Jurkat, Clone E6-1 (cell line): ENCODE measurements around the gene FSD1L.
"Not testable (repeated sequence)": the region's sequence is repeated elsewhere in the genome, so short reads cannot be mapped to it uniquely, and the experiment has no call there.

ENCODE experiments used
- DNase-seq: peaks from one replicate; pipeline ENCODE4 v3.0.0-alpha.2; 2011; ENCODE audit warnings: low read depth, low spot score
- H3K4me3 ChIP-seq: 2 replicates; pipeline ENCODE4 v1.5.1; 2011; ENCODE audit warnings: mild to moderate bottlenecking, low read length, control low read depth, moderate library complexity

Gene FSD1L

DNA sequence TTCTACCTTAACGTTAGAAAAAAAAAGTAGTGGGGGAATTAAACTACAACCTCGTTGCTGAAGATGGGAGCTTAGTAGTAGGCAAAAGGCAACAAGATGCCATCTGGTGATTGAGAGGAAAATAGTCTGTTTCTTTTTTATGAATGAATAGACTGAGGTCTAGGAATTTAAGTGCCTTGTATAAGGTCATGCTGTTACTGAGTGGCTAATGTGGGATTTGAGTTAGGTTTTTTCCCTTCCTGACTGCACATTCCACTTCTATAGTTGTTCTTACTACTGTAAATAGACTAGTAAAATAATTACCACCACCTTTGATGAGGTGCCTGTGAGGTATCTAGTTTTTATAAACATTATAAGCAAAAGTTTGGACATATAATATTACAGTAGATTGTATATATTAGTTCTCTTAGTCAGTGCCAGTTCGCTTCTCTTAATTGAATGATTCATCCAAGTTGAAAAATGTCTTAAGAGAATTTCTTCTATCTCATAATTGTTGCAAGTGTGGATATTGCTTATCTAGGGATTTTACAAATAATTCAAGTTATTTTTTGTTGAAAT is 19.1 kb downstream of the FSD1L start:
- DNase-seq, result no peak
- no peak overlapping the region for H3K4me3 ChIP-seq

DNA sequence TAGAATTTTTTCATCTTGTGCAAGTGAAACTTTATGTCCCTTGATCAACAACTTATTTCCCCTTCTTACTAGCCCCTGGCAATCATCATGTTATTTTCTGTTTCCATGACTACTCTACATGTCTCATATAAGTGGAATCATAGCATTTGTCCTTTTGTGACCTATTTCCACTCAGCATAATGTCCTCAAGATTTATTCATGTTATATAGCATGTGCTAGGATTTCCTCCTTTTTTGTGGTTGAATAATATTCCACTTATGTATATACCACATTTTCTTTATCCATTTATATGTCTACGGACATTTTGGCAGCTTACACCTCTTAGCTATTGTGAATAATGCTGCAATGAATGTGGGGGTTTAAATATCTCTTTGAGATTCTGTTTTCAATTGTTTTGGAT is 21.0 kb downstream of the FSD1L start:
- DNase-seq, result no peak
- H3K4me3 ChIP-seq, result no peak overlapping the region

DNA sequence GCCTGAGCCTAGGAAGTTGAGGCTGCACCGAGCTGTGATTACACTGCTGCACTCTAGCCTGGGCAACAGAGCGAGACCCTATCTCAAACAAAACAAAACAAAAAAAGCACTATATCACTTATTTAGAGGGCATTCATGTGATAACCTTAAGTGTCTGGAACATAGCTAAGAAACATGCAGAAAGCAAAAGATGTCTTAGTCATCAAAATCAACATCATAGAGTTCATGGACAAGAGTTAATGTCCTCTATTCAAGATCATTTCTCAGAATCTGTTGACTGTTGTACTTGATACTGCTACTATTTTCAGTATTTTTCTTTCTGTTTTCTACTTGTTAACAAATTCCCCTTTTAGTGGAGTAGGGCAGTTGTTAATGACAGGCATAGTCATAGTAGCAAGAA is 25.4 kb downstream of the FSD1L start:
- H3K4me3 ChIP-seq, result no peak overlapping the region
- DNase-seq, result no peak

DNA sequence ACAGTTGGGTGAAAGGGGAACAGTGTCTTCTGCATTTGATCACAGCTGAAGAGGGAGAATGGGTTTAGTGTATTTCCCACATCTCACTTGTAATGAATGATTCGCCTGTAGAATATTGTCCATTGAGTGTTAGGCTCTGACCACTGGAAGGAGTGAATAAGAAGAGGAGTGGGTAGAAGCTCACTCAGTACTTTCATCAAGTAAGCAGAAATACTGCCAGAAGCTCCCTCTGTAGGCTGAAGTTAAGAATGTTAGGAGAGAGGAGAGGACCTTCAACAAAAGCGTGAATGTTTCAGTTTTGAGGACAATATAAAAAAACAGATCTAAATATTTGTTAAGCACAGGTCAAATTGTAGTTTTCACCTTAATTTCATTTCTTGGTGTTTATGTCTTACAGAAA is 27.5 kb downstream of the FSD1L start:
- no peak overlapping the region for H3K4me3 ChIP-seq
- peak; percentile 8 for DNase-seq

DNA sequence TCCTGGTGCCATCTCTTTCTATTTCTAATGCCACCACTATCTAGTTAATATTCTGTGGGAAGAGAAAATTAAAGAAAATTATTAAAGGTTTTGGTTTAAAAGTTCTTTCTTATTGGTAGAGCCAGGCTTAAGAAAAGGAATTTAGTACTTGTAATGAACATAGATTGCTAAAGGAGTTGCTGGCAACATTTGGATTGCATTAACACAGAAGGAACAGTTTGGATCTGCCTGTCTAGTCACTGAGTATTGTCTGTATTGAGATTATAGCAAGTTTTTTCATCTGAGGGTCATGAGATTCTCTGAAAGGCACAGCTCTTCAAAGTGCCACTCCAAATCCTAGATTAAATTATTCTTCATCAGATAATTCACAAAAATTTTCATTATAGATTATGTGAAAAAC is 32.0 kb downstream of the FSD1L start:
- H3K4me3 ChIP-seq, result no peak overlapping the region
- no peak for DNase-seq

DNA sequence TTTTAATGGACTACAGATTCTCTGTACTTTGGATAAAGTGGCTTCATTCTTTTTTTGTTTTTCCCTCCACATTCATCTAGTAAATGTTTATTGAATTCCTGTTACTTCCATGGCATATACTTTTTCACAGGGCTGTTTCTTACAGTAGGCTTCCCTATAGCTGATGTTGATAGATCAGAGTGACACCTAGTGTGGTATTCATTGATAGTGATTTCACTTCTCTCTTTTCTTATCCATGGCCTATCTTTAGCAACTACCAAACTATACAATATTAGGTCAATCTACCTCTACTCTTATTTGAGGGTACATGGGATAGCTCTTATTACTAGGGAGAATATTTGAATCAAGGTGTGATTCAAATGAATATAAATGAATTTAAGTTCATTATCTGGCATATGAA is 35.8 kb downstream of the FSD1L start:
- no peak for DNase-seq
- H3K4me3 ChIP-seq, result no peak overlapping the region

DNA sequence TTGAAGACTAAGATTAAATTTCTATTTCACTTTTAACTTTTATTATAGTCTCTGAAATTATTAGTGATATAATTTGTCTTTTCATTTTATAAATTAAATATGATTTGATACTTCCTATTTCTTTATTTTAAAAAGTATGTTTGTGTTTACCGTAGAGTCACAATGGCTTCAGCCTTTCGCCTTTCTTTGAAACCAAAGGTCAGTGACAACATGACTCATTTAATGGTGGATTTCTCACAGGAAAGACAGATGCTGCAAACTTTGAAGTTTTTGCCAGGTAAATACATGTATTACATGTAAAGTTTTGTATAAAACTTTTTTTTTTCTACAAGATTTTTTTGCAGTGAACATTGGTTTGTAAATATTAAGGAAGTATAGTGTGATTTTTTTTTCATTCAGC is 36.4 kb downstream of the FSD1L start:
- DNase-seq, result no peak

DNA sequence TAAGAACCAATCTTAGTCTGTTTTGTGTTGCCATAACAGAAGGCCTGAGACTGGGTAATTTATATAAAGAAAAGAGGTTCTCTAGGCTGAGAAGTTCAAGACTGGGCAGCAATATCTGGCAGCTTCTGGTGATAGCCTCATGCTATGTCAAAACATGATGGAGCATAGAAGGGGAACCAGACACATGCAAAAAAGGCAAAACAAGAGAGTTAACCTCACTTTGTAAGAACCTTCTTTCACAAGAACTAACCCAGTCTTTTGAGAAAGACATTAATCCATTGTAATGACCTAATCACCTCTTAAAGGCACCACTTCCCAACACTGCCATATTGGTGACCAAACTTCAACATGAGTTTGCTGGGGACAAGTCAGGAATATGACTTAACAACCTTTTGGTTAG is 37.3 kb downstream of the FSD1L start:
- no peak for DNase-seq
- H3K4me3 ChIP-seq, result no peak overlapping the region

More for the DNA sequence above, 36.4 kb downstream of the FSD1L start:
- no peak overlapping the region for H3K4me3 ChIP-seq

DNA sequence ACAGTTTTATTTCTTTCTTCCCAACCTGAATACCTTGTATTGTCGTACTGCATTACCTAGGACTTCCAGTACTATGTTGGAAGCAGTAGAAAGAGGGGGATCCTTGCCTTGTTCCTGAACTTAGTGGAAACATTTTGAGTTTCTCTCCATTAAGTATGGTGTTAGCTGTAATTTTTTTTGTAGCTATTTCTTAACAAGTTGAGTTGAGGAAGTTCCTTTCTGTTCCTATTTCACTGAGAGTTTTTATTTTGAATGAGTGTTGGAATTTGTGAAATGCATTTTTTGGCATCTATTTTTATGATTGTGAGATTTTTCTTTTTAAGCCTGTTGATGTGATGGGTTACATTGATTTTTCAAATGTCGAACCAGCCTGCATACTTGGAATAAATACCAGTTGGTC is 49.0 kb downstream of the FSD1L start:
- H3K4me3 ChIP-seq, result no peak overlapping the region
- no peak for DNase-seq

DNA sequence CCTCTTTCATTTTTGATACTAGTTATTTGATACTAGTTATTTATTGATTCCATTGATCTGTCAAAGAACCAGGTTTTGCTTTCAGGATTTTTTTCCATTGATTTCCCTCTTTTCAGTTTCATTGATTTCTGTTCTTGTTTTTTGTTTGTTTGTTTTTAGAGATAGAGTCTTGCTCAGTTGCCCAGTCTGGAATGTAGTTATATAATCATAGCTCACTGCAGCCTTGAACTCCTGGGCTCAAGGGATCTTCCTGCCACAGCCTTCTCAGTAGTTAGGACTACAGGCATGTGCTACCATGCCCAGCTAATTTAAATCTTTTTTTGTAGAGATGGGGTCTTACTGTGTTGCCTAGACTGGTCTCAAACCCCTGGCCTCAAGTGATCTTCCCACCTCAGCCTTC is 49.9 kb downstream of the FSD1L start:
- no peak for DNase-seq
- H3K4me3 ChIP-seq, result no peak overlapping the region

DNA sequence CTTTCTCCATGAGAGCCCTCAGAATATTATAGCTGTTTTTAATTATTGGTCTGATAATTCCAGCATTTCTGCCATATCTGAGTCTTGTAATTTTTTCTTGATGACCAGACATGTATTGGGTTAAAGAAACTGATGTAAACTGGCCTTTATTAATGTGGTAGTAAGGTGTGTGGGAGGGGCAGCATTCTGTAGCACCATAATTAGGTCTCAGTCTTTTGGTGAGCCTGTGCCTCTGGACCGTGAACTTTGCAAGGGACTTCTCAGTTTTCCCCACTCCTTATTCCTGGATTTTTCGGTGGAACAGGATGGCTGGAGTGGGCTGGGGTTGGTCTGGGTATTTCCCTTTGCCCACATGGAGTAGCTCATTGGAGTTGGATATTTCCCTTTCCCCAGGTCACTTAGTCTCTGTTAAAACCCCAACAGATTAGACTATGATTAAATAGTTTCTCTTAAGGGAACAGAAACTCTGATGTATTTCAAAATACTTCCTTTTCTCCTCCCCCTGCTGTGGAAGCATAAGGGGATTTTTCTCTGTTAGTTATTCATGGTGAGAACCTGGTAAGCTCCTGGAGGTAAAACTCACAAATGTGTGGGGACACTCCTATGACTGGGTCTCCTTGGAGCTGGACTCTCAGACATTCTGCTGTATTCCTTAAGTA is 52.4 kb downstream of the FSD1L start:
- H3K4me3 ChIP-seq, result no peak overlapping the region
- DNase-seq, result no peak

DNA sequence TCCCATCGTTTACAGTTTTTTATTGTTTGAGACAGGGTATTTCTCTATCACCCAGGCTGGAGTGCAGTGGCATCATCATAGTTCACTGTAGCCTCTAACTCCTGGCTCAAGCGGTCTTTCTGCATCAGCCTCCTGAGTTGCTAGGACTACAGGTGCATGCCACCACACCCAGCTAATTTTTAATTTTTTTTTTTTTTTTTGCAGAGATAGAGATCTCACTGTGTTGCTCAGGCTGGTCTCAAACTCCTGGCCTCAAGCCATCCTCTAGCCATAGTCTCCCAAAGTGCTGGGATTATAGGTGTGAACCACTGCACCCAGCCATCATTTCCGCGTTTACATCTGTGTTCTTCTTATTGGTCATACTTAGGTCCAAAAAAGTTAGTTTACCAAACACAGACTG is 53.6 kb downstream of the FSD1L start:
- DNase-seq, result no peak
- no peak overlapping the region for H3K4me3 ChIP-seq

DNA sequence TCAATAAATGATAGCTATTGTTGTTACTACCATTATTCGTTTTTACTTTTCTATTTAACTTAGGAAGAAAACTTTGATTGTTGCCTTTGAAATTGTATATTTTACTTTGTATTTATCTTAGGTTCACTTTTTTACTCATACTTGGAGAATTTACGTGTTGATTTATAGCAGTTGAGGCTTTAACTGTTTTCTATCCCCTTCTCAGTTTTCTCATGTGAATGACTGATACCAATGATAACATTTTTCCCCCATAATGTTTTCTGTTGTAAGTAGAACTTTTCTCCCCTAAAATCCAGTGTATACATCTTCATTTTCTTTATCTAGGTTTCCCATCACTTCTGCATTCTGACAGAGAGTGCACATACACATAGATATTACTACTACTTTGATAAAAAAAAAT is 54.4 kb downstream of the FSD1L start:
- no peak overlapping the region for H3K4me3 ChIP-seq
- DNase-seq, result no peak

DNA sequence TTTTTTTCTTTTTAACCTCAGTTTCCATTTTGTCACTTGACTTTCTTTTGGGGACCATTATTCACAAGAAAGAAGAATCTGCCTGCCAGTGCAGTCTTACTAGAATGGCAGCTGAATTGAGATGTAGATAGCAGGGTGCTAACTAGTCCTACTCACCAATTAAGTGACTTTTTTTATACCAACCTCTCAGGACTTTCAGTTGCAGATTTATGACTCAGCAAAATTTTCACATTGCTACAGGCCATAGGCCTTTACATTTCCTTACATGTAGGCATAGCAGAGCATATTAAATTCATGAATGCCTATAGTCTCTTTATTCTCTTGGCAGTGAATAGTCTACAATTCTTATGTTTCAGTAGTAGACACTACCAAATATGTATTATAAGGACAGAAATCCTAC is 56.0 kb downstream of the FSD1L start:
- no peak overlapping the region for H3K4me3 ChIP-seq
- DNase-seq, result peak; percentile 21

DNA sequence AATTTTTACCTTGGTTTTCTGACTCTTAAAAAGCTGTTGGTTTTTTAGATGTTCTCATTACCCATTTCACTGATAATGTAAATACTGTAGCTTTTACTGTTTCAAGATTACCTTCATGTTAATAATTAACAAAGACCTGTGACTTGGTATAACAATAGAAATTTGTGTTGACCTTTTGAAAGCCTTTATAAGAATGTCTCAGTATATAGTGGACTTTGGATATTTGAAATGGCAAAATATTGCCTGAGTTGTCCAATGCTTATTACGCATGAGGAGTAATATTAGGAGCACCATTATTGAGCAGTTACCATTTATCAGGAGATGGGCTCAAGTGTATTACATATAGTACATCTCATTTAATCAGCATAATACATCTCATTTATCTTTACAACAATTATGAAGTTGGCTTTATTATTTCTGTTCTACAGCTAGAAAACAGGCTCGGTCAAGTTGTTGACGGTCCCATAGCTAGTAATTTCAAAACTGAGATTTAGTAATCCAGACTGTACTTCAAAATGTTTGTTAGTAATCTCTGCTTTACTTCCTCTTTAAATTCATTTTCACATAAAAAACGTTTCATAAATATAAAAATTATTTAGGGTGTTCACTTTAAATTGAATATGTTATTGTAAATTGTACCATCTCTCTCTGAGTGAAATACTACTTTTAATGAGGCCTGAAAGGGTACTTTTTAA is 59.4 kb downstream of the FSD1L start:
- no peak overlapping the region for H3K4me3 ChIP-seq
- DNase-seq, result no peak

DNA sequence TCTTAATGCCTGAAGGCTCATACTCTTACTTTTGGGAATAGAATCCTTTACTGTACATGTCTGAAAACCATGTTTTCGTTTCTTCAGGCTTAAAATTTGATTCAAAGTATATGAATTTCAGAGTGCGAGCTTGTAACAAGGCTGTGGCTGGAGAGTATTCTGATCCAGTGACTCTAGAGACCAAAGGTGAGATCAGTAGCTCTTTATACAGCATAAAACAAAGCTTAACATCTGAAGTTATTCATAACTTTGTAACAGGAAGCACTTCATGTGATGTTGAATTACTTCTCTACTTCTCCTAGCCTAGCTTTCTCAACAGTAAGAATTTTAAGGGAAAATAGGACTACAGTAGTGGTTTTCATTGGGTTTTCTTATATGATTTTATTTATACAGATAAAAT is 60.7 kb downstream of the FSD1L start:
- no peak overlapping the region for H3K4me3 ChIP-seq
- DNase-seq, result no peak

DNA sequence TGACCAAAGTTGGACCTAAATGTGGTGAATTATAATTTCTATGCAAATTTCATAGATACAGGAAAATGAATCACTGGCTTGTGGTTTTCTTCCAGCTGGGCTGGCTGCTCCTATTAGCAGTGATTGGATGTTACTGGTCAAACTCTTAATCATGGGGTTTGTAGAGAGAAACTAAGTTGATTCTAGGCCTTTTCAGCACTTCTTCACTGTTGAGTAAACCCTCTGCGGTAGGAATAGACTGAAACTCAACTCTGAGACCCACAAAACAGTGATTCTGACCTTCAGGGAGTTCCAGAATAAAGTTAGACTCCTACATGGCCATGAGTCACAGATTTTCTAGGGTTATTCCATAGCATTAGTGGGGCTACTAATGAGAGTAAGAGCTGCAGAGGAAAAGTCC is 62.2 kb downstream of the FSD1L start:
- no peak overlapping the region for H3K4me3 ChIP-seq
- no peak for DNase-seq

DNA sequence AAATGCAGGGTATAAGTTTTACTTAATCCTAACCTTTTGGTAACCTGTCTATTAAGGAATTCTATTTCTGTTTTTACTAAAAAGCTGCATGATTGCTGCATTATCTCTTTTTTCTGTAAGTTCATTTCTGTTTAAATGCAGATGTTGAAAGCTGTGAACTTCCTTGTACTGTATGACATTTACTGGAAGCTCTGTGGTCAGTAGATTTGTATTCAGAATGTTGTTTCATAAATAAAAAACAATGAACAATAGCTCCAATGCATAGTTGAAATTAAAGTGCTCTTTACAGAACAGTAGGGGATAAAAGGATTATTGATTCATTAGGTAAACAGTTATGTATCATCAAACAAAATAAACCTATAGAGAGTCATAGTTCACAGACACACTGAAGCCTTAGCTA is 63.6 kb downstream of the FSD1L start:
- no peak overlapping the region for H3K4me3 ChIP-seq
- DNase-seq, result no peak

DNA sequence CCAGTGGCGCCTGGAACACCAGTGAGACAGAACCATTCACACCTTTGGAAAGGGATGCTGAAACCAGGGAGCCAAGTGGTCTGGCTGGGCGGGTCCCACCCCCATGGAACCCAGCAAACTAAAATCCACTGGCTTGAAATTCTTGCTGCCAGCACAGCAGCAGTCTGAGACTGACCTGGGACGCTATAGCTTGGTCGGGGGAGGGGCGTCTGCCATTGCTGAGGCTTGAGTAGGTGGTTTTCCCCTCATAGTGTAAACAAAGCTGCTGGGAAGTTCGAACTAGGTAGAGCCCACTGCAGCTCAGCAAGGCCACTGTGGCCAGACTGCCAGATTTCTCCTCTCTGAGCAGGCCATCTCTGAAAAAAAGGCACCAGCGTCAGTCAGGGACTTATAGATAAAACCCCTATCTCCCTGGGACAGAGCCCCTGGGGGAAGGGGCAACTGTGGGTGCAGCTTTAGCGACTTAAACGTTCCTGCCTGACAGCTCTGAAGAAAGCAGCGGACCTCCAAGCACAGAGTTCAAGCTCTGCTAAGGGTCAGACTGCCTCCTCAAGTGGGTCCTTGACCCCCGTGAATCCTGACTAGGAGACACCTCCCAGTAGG is 68.1 kb downstream of the FSD1L start:
- DNase-seq, result no peak
- H3K4me3 ChIP-seq, result no peak overlapping the region

DNA sequence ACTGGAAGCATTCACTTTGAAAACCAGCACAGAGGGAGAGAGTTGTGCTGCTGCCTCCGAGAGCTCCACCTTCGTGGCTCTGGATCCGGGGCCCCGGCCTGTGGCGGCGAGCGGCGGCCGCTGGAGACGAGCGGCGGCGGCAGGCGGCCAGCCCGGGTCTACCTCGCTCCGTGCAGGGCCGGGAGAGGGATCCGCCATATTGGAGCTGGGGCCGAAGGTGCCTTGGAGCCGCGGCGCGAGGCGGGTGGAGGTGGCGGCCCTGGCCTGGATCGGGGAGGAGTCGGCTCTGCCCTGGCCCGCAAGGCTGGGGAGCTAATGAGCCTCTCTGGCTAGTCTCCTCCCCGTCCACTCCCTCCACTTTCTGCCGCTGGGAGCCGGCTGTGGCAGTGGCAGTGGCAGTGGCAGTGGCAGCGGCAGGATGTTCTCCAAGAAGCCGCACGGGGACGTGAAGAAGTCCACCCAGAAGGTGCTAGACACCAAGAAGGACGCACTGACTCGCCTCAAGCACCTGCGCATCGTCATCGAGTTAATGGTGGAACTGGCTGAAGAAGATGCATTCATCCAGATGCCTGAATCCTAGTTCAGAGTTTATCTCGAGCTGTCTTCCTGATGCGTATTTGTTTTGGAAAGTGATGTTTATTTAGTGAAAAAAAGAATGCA is 72.0 kb downstream of the FSD1L start:
- peak overlapping the region; percentile 33 for H3K4me3 ChIP-seq
- DNase-seq, result not testable (repeated sequence)
